Measurements from ENCODE around the gene HDAC9.

DNA sequence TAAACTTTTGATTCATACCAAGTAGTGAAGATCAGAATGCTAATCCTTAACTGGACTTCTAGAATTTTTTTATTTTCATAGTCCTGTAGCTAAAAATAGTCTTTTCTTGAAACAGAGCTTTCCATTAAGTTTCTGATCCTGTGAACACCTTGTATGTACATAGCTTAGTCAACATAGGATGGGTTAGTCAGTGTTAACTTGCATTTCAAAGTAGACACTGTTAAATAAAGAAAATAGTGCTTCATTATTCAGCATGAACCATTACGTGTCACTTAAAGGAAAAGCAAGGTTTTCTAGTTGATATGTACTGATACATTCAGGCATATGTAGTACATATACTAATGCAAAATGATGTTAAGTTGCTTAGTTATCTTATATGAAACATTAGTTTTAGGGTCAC is 7.5 kb upstream of the HDAC9 start:
- TF ChIP-seq CBX2 (IDR thresholded peaks at IDR 0.05; ENCODE audit: borderline replicate concordance, low read depth): no peak
- TF ChIP-seq HOXA7 (CRISPR knock-in tag; IDR thresholded peaks at IDR 0.05): no peak
